Hypothalamus (tissue), 51 donors: Measurements from ENCODE around the gene SDHB.
A peak's percentile ranks its signal among the peaks of the same experiment; 100 is the strongest.

Source experiments
- DNase-seq, 51 donors: peaks; one replicate each; lab custom pipeline; 2025; lab: John Stamatoyannopoulos, UW

The SDHB gene

DNA sequence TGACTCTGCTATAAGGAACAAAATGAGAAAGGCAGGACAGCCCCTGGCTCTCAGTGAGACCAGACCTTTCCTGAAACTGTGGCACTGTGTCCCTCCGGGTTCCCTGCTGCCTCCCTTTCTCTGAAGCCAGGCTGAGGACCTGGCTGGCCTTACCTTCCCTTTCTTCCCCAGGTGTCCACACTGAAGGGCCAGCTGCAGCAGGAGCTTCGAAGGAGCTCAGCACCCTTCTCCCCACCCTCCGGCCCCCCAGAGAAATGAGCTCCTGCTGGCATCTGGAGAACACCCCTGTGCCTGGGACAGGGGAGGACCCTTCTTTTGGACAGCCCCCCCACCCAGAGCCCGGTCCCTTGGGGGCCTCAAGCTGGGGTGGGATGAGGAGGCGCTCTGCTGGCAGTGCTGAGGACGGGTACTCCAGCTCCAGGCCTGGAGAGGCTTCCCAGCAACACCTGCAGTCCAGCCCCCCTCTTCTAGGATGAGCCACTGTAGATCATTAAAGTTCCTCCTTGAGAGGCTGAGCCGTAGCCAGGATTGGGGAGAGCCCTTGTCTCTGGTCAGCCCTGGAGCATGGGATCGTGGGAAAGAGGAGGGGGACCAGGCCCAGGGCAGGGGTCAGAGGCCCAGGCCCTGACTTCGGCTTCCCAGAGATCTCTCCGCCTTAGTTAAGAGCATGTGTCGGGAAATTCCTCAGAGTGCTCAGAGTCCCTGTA is 81.5 kb downstream of the SDHB start:
- DNase-seq: no peak

DNA sequence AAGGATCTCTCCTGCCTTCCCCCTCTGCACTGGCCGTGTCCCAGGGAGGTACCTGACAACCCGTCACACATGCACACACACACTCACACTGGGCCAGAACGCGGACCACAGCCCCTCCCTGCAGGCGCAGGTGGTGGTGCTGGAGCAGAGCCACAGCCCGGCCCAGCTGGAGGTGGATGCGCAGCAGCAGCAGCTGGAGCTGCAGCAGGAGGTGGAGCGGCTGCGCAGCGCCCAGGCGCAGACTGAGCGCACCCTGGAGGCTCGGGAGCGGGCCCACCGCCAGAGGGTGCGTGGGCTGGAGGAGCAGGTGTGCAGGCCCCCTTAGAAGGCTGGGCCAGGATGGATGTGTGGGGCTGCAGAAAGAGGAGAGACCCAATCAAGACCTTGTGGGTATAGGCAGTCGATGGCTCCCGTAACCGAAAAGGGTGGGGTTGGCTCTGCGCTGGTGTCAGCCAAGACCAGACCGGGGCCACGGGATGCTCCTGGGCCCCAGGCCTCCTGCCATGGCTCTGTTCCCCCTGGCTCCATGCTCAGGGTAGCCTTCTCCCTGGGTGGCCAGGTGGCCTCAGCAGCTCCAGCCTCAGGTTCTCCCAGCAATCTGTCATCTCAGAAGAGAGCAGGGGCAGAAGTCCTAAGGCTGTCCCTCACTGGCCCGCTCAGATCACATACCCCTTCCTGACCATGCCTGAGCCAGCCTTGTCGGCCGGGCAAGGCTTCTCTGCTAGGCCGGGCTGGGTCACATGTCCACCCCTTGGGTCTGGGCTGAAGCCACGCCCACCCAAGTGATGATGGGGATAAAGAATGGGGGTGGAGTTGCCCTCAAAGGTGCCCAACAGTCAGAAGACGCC is 82.3 kb downstream of the SDHB start:
- DNase-seq: peak in 2 of 51 donors; percentile 5 to 9

DNA sequence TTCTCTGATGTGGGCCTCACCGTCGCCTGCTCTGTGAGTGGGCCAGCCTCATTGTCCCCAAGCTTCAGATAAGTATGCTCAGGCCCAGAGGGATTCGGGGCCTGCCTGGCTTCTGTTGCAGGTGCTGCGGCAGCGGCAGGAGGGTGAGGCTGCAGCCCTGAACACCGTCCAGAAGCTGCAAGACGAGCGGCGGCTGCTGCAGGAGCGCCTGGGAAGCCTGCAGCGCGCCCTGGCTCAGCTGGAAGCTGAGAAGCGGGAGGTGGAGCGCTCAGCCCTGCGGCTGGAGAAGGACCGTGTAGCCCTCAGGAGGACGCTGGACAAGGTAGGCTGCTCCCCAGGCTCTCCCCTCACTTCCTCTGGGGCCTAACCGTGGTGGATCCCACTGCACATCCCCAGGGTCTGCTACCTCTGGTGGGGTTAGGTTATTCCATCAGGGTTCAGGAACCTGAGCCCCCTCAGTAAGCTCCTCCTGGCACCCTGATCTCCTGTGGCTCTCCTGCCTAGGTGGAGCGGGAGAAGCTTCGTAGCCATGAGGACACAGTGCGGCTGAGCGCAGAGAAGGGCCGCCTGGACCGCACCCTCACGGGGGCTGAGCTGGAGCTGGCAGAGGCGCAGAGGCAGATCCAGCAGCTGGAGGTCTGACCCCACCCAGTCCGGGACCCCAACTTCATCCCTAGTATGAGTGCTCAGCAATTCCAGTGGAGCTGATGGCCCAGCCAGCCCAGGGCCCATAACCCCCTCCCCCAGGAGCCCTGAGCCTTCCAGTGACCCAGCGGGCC is 83.5 kb downstream of the SDHB start:
- DNase-seq: no peak

DNA sequence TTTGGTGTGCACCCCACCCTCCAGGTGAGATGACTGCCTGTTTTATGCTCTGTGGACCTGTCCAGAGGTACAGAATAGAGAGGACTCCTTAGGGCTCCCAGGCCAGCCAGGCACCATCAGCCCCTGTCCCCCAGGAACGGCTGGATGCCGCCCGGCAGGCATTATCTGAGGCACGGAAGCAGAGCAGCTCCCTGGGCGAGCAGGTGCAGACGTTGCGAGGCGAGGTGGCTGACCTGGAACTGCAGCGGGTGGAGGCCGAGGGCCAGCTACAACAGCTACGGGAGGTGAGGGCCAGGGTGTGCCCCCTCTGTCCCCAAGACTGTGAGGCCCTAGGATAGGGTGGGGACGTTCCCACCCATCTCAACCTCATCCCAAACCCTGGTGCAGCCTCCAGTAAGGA is 84.2 kb downstream of the SDHB start:
- DNase-seq: no peak

DNA sequence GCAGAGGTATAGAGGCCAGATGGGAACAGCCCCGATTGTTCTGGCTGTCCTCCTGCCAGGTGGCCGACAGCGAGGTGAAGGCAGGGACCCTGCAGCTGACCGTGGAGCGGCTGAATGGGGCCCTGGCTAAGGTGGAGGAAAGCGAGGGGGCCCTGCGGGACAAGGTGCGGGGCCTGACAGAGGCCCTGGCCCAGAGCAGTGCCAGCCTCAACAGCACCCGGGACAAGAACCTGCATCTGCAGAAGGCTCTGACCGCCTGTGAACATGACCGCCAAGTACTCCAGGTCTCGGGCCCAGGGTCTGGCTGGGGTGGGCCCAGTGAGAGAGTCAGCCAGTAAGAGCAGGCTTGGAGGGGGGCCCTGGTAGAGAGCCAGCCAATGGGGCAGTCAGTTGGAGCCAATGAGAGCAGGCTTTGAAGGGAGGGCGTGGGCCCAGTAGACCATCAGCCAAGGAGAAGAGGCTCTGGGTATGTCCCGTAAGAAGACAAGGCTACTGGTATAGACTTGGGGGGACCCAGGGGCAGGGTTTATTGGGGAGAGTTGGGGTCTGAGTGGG is 84.7 kb downstream of the SDHB start:
- no peak for DNase-seq
